Spleen (tissue), 7 donors: Measurements from ENCODE around the gene TNRC18.

Experiments used
- POLR2A ChIP-seq, 3 donors: fragments of 450-650 bp; IDR thresholded peaks; one replicate each; pipeline ENCODE4 v1.5.1; 2017; ENCODE audit warnings: antibody characterized with exemption in 3 of 3, mild to moderate bottlenecking in 1 of 3
- POLR2AphosphoS5 ChIP-seq, 3 donors: sonication (generic); formaldehyde crosslinking; IDR thresholded peaks; one replicate each; pipeline ENCODE4 v1.5.1; 2017; ENCODE audit warnings: antibody characterized with exemption in 3 of 3
- TF ChIP-seq, protein P1 (sequence below), 11 experiments: fragments of 200-600 bp in 7 of 11; fragments of 450-650 bp in 4 of 11; sonication (generic) in 4 of 11; IDR thresholded peaks in 8 of 11; conservative IDR thresholded peaks in 3 of 11; 1 replicate in 7 of 11; 2 replicates in 4 of 11; pipeline versions ENCODE4 v1.4.0 to v1.8.0; 2016 to 2021; ENCODE audit warnings: antibody characterized with exemption in 11 of 11, inconsistent platforms in 4 of 11, mild to moderate bottlenecking in 1 of 11
- donor health status: DM: no; HTN: no; CAD: no; lungs with moderate emphysema.
- donor health status: DM: no; HTN: no; CAD: no.
- donor health status: DM: no; HTN: no; CAD: no.

- no peak for TF ChIP-seq POLR2AphosphoS5 (IDR thresholded peaks at IDR 0.05)
- TF ChIP-seq, protein P1, sequence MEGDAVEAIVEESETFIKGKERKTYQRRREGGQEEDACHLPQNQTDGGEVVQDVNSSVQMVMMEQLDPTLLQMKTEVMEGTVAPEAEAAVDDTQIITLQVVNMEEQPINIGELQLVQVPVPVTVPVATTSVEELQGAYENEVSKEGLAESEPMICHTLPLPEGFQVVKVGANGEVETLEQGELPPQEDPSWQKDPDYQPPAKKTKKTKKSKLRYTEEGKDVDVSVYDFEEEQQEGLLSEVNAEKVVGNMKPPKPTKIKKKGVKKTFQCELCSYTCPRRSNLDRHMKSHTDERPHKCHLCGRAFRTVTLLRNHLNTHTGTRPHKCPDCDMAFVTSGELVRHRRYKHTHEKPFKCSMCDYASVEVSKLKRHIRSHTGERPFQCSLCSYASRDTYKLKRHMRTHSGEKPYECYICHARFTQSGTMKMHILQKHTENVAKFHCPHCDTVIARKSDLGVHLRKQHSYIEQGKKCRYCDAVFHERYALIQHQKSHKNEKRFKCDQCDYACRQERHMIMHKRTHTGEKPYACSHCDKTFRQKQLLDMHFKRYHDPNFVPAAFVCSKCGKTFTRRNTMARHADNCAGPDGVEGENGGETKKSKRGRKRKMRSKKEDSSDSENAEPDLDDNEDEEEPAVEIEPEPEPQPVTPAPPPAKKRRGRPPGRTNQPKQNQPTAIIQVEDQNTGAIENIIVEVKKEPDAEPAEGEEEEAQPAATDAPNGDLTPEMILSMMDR (IDR thresholded peaks at IDR 0.05 in 8 of 11, conservative IDR thresholded peaks at IDR 0.05 in 3 of 11): no peak
- no peak for TF ChIP-seq POLR2A (IDR thresholded peaks at IDR 0.05)
Measured at GRCh38 chr7:5324961-5325360, 98.7 kb downstream of the TNRC18 start.
